Gastroesophageal sphincter (tissue), 4 donors: ENCODE results near the gene CFAP45. TPM values are rescaled to one million over a fixed set of nuclear protein-coding genes. Genes with fewer than 3 reads are reported as not detected.

Source experiments
- ATAC-seq: fragments of 150-250 bp; one replicate; pipeline ENCODE4 v1.9.1; 2016; ENCODE audit warnings: mild to moderate bottlenecking, moderate library complexity
- H3K27ac ChIP-seq, 4 donors: fragments of 200-600 bp; sonication (generic) in 3 of 4; 1 replicate in 3 of 4; 2 replicates in 1 of 4; pipeline ENCODE4 v1.5.1; 2016 to 2019
- H3K27me3 ChIP-seq: fragments of 200-600 bp; sonication (generic); one replicate; pipeline ENCODE4 v1.5.1; 2019
- H3K36me3 ChIP-seq, 2 donors: fragments of 200-600 bp; sonication (generic); one replicate each; pipeline ENCODE4 v1.5.1; 2019; ENCODE audit warnings: control low read depth in 1 of 2
- H3K4me1 ChIP-seq, 3 donors: fragments of 200-600 bp; sonication (generic); 1 replicate in 2 of 3; 2 replicates in 1 of 3; pipeline ENCODE4 v1.5.1; 2016 to 2019; ENCODE audit warnings: control low read depth in 2 of 3
- H3K4me3 ChIP-seq, 2 donors: fragments of 200-600 bp; sonication (generic); one replicate each; pipeline ENCODE4 v1.5.1; 2019; ENCODE audit warnings: mild to moderate bottlenecking in 1 of 2, moderate library complexity in 1 of 2
- H3K9me3 ChIP-seq, 3 donors: fragments of 200-600 bp; sonication (generic); one replicate each; pipeline ENCODE4 v1.5.1; 2017 to 2019; ENCODE audit warnings: control low read depth in 2 of 3
- CTCF ChIP-seq, 4 experiments: fragments of 200-600 bp in 2 of 4; fragments of 450-650 bp in 2 of 4; sonication (generic) in 1 of 4; IDR thresholded peaks; one replicate each; pipeline ENCODE4 v1.5.1; 2017 to 2019; ENCODE audit warnings: antibody characterized with exemption in 4 of 4, mild to moderate bottlenecking in 2 of 4, moderate library complexity in 2 of 4
- EP300 ChIP-seq: sonication (generic); formaldehyde crosslinking; IDR thresholded peaks from one replicate; pipeline ENCODE4 v1.6.1; 2017; ENCODE audit warnings: antibody characterized with exemption, mild to moderate bottlenecking
- POLR2A ChIP-seq, 2 donors: fragments of 450-650 bp; IDR thresholded peaks; one replicate each; pipeline ENCODE4 v1.6.1; 2017; ENCODE audit warnings: antibody characterized with exemption in 2 of 2, mild to moderate bottlenecking in 2 of 2, moderate library complexity in 1 of 2
- POLR2AphosphoS5 ChIP-seq: sonication (generic); formaldehyde crosslinking; IDR thresholded peaks from one replicate; pipeline ENCODE4 v1.6.1; 2017; ENCODE audit warnings: antibody characterized with exemption
- WGBS, 2 donors: methylation state at CpG; one replicate each; pipeline ENCODE4 v1.1.5; 2018; ENCODE audit warnings: low coverage in 1 of 2; 5-methylcytosine and 5-hydroxymethylcytosine counted together
- total RNA-seq, 4 donors: library from RNA; depleted of rRNA; stranded (reverse); fragments of >200 nt; gene quantifications; one replicate each; pipeline ENCODE4 v1.1.0, GENCODE V29; 2016

CFAP45 gene, protein sequence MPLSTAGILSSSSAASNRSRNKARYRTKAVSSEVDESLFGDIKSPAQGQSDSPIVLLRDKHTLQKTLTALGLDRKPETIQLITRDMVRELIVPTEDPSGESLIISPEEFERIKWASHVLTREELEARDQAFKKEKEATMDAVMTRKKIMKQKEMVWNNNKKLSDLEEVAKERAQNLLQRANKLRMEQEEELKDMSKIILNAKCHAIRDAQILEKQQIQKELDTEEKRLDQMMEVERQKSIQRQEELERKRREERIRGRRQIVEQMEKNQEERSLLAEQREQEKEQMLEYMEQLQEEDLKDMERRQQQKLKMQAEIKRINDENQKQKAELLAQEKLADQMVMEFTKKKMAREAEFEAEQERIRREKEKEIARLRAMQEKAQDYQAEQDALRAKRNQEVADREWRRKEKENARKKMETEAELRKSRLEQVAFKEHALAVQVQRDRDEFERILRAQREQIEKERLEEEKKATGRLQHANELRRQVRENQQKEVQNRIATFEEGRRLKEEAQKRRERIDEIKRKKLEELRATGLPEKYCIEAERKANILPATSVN
- total RNA-seq: under 1 TPM in 2 of 4 donors, not detected in 2; 0.27 to 0.81 TPM

DNA sequence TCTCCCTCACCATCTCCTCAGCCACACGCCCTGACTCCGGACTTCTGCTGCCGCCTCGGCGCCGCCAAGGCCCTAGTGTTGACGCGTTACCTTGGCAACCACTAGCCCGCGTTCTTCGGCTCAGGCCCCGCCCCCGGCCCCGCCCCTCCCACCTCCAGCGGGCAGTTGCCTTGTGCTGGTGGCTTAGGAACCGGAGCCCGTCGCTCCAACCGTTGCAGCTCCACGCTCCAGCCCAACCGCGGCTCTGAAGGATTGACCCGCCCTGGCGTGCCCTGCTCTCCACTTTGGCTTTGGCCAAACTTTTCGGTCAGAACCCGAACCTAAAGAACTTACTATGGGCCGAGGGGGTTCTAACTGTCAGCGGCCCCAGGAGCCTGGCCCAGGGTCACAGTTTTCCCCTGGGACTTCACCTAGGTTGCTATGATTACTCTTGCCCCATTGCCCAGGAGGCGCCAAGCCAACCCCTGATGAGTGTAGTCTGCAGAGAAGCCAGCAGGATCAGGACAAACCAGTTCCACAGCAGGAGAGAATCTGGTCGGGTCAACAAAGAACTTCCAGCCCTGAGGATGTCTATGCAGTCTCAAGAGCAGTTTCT is at the start of gene CFAP45:
CFAP45 (minus strand) TSS at position 80 of the 595 bp plus-strand sequence; CDS start at position 13, 67 bp downstream.
- H3K27me3 ChIP-seq: no peaks in the 10 kb centered on the region
- H3K4me1 ChIP-seq: peaks cover 0 to 20% (median 10%) of the 10 kb centered on the region in 3 donors
- TF ChIP-seq POLR2AphosphoS5 (no peak), POLR2A (IDR thresholded peaks at IDR 0.05) (no peak), CTCF (IDR thresholded peaks at IDR 0.05) (no peak), EP300 (no peak)
- ATAC-seq: peak; percentile 88
- 30 to 57% methylated on average over 1 to 4 of the region's 30 CpGs for WGBS, 2 donors
- H3K27ac ChIP-seq: peak within 1 kb of the TSS in 3 of 4 donors; percentile 40 to 60 (median 54)
- no peaks in the 10 kb centered on the region for H3K36me3 ChIP-seq
- no peaks in the 10 kb centered on the region for H3K9me3 ChIP-seq
- H3K4me3 ChIP-seq: peak within 1 kb of the TSS in 1 of 2 donors; percentile 20

GRCh38 chr1:159949123-159949522 is 49.2 kb upstream of the CFAP45 start:
- H3K9me3 ChIP-seq: no peaks in the 10 kb centered on the region
- H3K4me1 ChIP-seq: peaks cover 3 to 16% (median 5%) of the 10 kb centered on the region in 3 donors
- no peak overlapping the region for H3K27ac ChIP-seq
- ATAC-seq: no peak
- H3K4me3 ChIP-seq: no peak overlapping the region
- peaks cover 20% of the 10 kb centered on the region for H3K27me3 ChIP-seq
- TF ChIP-seq CTCF (IDR thresholded peaks at IDR 0.05): no peak
- no peak for TF ChIP-seq POLR2AphosphoS5
- no peaks in the 10 kb centered on the region for H3K36me3 ChIP-seq
- WGBS, 2 donors: 30 to 81% methylated on average over 4 to 6 of the region's 6 CpGs

- no peak overlapping the region for H3K4me3 ChIP-seq
- peaks cover 22% of the 10 kb centered on the region for H3K27me3 ChIP-seq
- TF ChIP-seq EP300 (no peak), CTCF (IDR thresholded peaks at IDR 0.05) (no peak), POLR2A (IDR thresholded peaks at IDR 0.05) (no peak), POLR2AphosphoS5 (no peak)
- no peaks in the 10 kb centered on the region for H3K9me3 ChIP-seq
- no peaks in the 10 kb centered on the region for H3K36me3 ChIP-seq
- no peak for ATAC-seq
- no peak overlapping the region for H3K27ac ChIP-seq
- peaks cover 3 to 16% (median 5%) of the 10 kb centered on the region in 3 donors for H3K4me1 ChIP-seq
- 46 to 82% methylated on average over 1 of the region's 1 CpG for WGBS, 2 donors
These were observed 48.0 kb upstream of the CFAP45 start for GRCh38 chr1:159947942-159948341.

- no peak for TF ChIP-seq EP300
- no peak for TF ChIP-seq CTCF (IDR thresholded peaks at IDR 0.05)
- ATAC-seq: peak; percentile 23
- WGBS, 2 donors: 78 to 90% methylated on average over 2 to 3 of the region's 9 CpGs
- Histone ChIP-seq H3K27me3 (peaks cover 34% of the 10 kb centered on the region), H3K4me3 (peak overlapping the region in 1 of 2 donors; percentile 50), H3K27ac (peak overlapping the region in 1 of 4 donors; percentile 46), H3K4me1 (peaks cover 3 to 16% (median 5%) of the 10 kb centered on the region in 3 donors), H3K9me3 (no peaks in the 10 kb centered on the region), H3K36me3 (no peaks in the 10 kb centered on the region)
These were observed 46.5 kb upstream of the CFAP45 start for GRCh38 chr1:159946242-159947187.
